Liver (tissue), 9 donors: ENCODE data around the gene WDCP. TPM values are rescaled to one million over a fixed set of nuclear protein-coding genes. Genes with fewer than 3 reads are reported as not detected.
A peak's percentile ranks its signal among the peaks of the same experiment; 100 is the strongest.

Source experiments
- DNase-seq: peaks from one replicate; pipeline ENCODE4 v3.0.0-alpha.2; 2017; ENCODE audit warnings: low spot score
- H3K27ac ChIP-seq, 2 donors: one replicate each; pipeline ENCODE4 v1.7.0; 2013; ENCODE audit warnings: inconsistent platforms in 2 of 2, low read length in 2 of 2, control low read depth in 1 of 2, low read depth in 1 of 2, mild to moderate bottlenecking in 1 of 2
- H3K27me3 ChIP-seq, 4 donors: one replicate each; pipeline versions ENCODE4 v1.6.1 to v1.7.0; 2013; ENCODE audit warnings: low read length in 3 of 4, inconsistent platforms in 1 of 4, mild to moderate bottlenecking in 1 of 4, moderate library complexity in 1 of 4; ENCODE audit not compliant: control insufficient read depth in 4 of 4, insufficient read depth in 4 of 4
- H3K36me3 ChIP-seq, 4 donors: one replicate each; pipeline versions ENCODE4 v1.6.1 to v1.7.0; 2013; ENCODE audit warnings: low read length in 3 of 4, mild to moderate bottlenecking in 3 of 4, low read depth in 1 of 4, moderate library complexity in 1 of 4; ENCODE audit not compliant: control insufficient read depth in 4 of 4, insufficient read depth in 3 of 4
- H3K4me1 ChIP-seq, 4 donors: one replicate each; pipeline versions ENCODE4 v1.6.1 to v1.7.0; 2013; ENCODE audit warnings: low read length in 3 of 4, mild to moderate bottlenecking in 3 of 4, moderate library complexity in 1 of 4; ENCODE audit not compliant: control insufficient read depth in 4 of 4, insufficient read depth in 4 of 4
- H3K4me3 ChIP-seq, 3 donors: one replicate each; pipeline versions ENCODE4 v1.6.1 to v1.7.0; 2013; ENCODE audit warnings: low read length in 3 of 3, control low read depth in 1 of 3, low read depth in 1 of 3, mild to moderate bottlenecking in 1 of 3
- H3K9ac ChIP-seq, 2 donors: one replicate each; pipeline ENCODE4 v1.7.0; 2013; ENCODE audit warnings: low read length in 2 of 2, mild to moderate bottlenecking in 2 of 2, moderate library complexity in 2 of 2, control low read depth in 1 of 2, low read depth in 1 of 2
- H3K9me3 ChIP-seq, 4 donors: one replicate each; pipeline versions ENCODE4 v1.6.1 to v1.7.0; 2013; ENCODE audit warnings: low read length in 3 of 4; ENCODE audit not compliant: control insufficient read depth in 4 of 4
- ATF3 ChIP-seq: IDR thresholded peaks from 2 replicates; pipeline ENCODE4 v1.6.1; 2016; ENCODE audit warnings: antibody characterized with exemption
- CTCF ChIP-seq: fragments of 150-350 bp; IDR thresholded peaks from 2 replicates; pipeline ENCODE4 v1.5.1; 2017; ENCODE audit warnings: improper control_type of control experiment, low read depth, low read length; ENCODE audit not compliant: missing input control
- FOXA1 ChIP-seq: IDR thresholded peaks from 2 replicates; pipeline ENCODE4 v1.6.1; 2016; ENCODE audit warnings: antibody characterized with exemption
- FOXA2 ChIP-seq: IDR thresholded peaks from 2 replicates; pipeline ENCODE4 v1.6.1; 2016; ENCODE audit warnings: antibody characterized with exemption
- HNF4A ChIP-seq, 2 donors: conservative IDR thresholded peaks; 2 replicates each; pipeline ENCODE4 v1.6.1; 2016; ENCODE audit warnings: antibody characterized with exemption in 2 of 2, mild to moderate bottlenecking in 2 of 2
- HNF4G ChIP-seq: IDR thresholded peaks from 2 replicates; pipeline ENCODE4 v1.6.1; 2016; ENCODE audit warnings: antibody characterized with exemption
- JUND ChIP-seq, 2 donors: IDR thresholded peaks; 2 replicates each; pipeline ENCODE4 v1.6.1; 2016; ENCODE audit warnings: antibody characterized with exemption in 2 of 2
- MAX ChIP-seq: IDR thresholded peaks from 2 replicates; pipeline ENCODE4 v1.6.1; 2016; ENCODE audit warnings: antibody characterized with exemption
- NR2F2 ChIP-seq: IDR thresholded peaks from 2 replicates; pipeline ENCODE4 v1.6.1; 2016; ENCODE audit warnings: antibody characterized with exemption
- RAD21 ChIP-seq, 2 donors: IDR thresholded peaks; 2 replicates each; pipeline ENCODE4 v1.6.1; 2016; ENCODE audit warnings: antibody characterized with exemption in 2 of 2, mild to moderate bottlenecking in 2 of 2
- REST ChIP-seq: IDR thresholded peaks from 2 replicates; pipeline ENCODE4 v1.6.1; 2016; ENCODE audit warnings: antibody characterized with exemption, mild to moderate bottlenecking
- RXRA ChIP-seq, 2 donors: IDR thresholded peaks; 2 replicates each; pipeline ENCODE4 v1.6.1; 2017 to 2018; ENCODE audit warnings: antibody characterized with exemption in 2 of 2, mild to moderate bottlenecking in 1 of 2
- SP1 ChIP-seq: IDR thresholded peaks from 2 replicates; pipeline ENCODE4 v1.6.1; 2018; ENCODE audit warnings: antibody characterized with exemption, mild to moderate bottlenecking
- TAF1 ChIP-seq: conservative IDR thresholded peaks from 2 replicates; pipeline ENCODE4 v1.6.1; 2016; ENCODE audit warnings: antibody characterized with exemption, mild to moderate bottlenecking
- YY1 ChIP-seq: IDR thresholded peaks from 2 replicates; pipeline ENCODE4 v1.6.1; 2016; ENCODE audit warnings: antibody characterized with exemption, mild to moderate bottlenecking
- ZBTB33 ChIP-seq: IDR thresholded peaks from 2 replicates; pipeline ENCODE4 v1.6.1; 2016; ENCODE audit warnings: antibody characterized with exemption
- WGBS: extraction: QIAGEN DNeasy Blood & Tissue Kit; methylation state at CpG from one replicate; pipeline ENCODE4 v1.1.7; 2013; 5-methylcytosine and 5-hydroxymethylcytosine counted together
- polyA plus RNA-seq, 2 donors: library from polyadenylated mRNA; stranded (reverse) in 1 of 2; unstranded in 1 of 2; fragments of 200-250 nt in 1 of 2; fragments of >200 nt in 1 of 2; fragmentation: Nextera tagmentation in 1 of 2; extraction: Ambion mirVana in 1 of 2; gene quantifications; one replicate each; pipeline versions ENCODE4 v1.2.1 to v1.2.3, GENCODE V29; 2013 to 2015
- total RNA-seq, 2 donors: library from RNA; depleted of rRNA; stranded (reverse); fragments of >200 nt; gene quantifications; one replicate each; pipeline ENCODE4 v1.2.3, GENCODE V29; 2014
- donor health status: healthy.
- donor health status: healthy.
- donor health status: healthy.
- donor health status: healthy.
- donor health status: healthy.

WDCP gene
- total and polyA plus RNA-seq, 4 donors: 2.0 to 6.0 (median 4.4) TPM

GRCh38 chr2:24049485-24050021, 2.4 kb upstream of the WDCP start, which contains the start of gene FKBP1B:
TSS of gene FKBP1B (plus strand) at chr2:24049741. CDS start at chr2:24049850, 109 bp downstream.
- H3K9ac ChIP-seq: peak within 1 kb of the TSS in 1 of 2 donors; percentile 16
- no peak within 1 kb of the TSS for H3K27ac ChIP-seq
- 1% methylated on average over 52 of the region's 52 CpGs for WGBS
- peak; percentile 79 for DNase-seq
- H3K4me1 ChIP-seq: peaks cover 3 to 28% (median 18%) of the 10 kb centered on the region in 4 donors
- H3K9me3 ChIP-seq: no peaks in the 10 kb centered on the region
- TF ChIP-seq MAX (no peak), FOXA2 (no peak), RAD21 (IDR thresholded peaks at IDR 0.05) (no peak), YY1 (no peak), ATF3 (no peak), NR2F2 (no peak), REST (no peak), CTCF (no peak)
- H3K27me3 ChIP-seq: no peaks in the 10 kb centered on the region
- peak within 1 kb of the TSS in 2 of 3 donors; percentile 67 to 79 for H3K4me3 ChIP-seq
- H3K36me3 ChIP-seq: no peaks in the 10 kb centered on the region

GRCh38 chr2:24048769-24049484, 1.7 kb upstream of the WDCP start:
- Histone ChIP-seq H3K4me1 (peaks cover 3 to 28% (median 18%) of the 10 kb centered on the region in 4 donors), H3K27ac (no peak overlapping the region), H3K27me3 (no peaks in the 10 kb centered on the region), H3K36me3 (no peaks in the 10 kb centered on the region), H3K4me3 (peak overlapping the region in 2 of 3 donors; percentile 67 to 79), H3K9me3 (no peaks in the 10 kb centered on the region), H3K9ac (no peak overlapping the region)
- no peak for DNase-seq
- 32% methylated on average over 23 of the region's 23 CpGs for WGBS
- no peak for TF ChIP-seq TAF1
- TF ChIP-seq NR2F2: no peak
- TF ChIP-seq JUND (IDR thresholded peaks at IDR 0.05): no peak
- no peak for TF ChIP-seq ZBTB33
- no peak for TF ChIP-seq REST
- no peak for TF ChIP-seq SP1
- no peak for TF ChIP-seq FOXA1
- no peak for TF ChIP-seq CTCF
- no peak for TF ChIP-seq HNF4G
- TF ChIP-seq MAX: no peak
- TF ChIP-seq FOXA2: no peak
- no peak for TF ChIP-seq YY1
- TF ChIP-seq RXRA (IDR thresholded peaks at IDR 0.05): no peak
- TF ChIP-seq HNF4A (conservative IDR thresholded peaks at IDR 0.05): no peak
